PC-3 (cell line): ENCODE measurements around the gene CCM2. TPM values are rescaled to one million over a fixed set of nuclear protein-coding genes. Genes with fewer than 3 reads are reported as not detected.

Source experiments
- ATAC-seq: fragments of 200-7000 bp; cut with Tn5 transposase; 2 replicates; pipeline ENCODE4 v1.9.1; 2020; ENCODE audit warnings: mild to moderate bottlenecking, moderate library complexity
- BruUV-seq: library from RNA; stranded (reverse); fragments of 400-500 nt; replicated peaks from 2 replicates; lab custom pipeline; 2021; lab: Mats Ljungman, UMichigan
- CTCF ChIA-PET: fragments of 300-600 bp; sonication (Branson Sonifier 250); formaldehyde crosslinking; loops from one replicate; lab custom pipeline; 2022; ENCODE audit warnings: antibody characterized with exemption; lab: Charles Lee
- POLR2A ChIA-PET: fragments of 300-600 bp; sonication (Branson Sonifier 250); formaldehyde crosslinking; loops from one replicate; lab custom pipeline; 2022; ENCODE audit warnings: antibody characterized with exemption; ENCODE audit not compliant: unreplicated experiment; lab: Charles Lee
- DNase-seq: peaks from one replicate; pipeline ENCODE4 v3.0.0-alpha.2; 2015
- H2AFZ ChIP-seq: fragments of 300-600 bp; sonication (generic); 2 replicates; pipeline ENCODE4 v1.6.0; 2016; ENCODE audit warnings: antibody characterized with exemption, low read length
- H3F3A ChIP-seq: fragments of 300-600 bp; sonication (generic); one replicate; pipeline ENCODE4 v1.6.0; 2017; ENCODE audit warnings: antibody characterized with exemption, low read length, control low read depth, mild to moderate bottlenecking; ENCODE audit not compliant: unreplicated experiment
- H3K27ac ChIP-seq: fragments of 300-600 bp; sonication (generic); 2 replicates; pipeline ENCODE4 v1.5.1; 2016; ENCODE audit warnings: mild to moderate bottlenecking, low read length
- H3K27me3 ChIP-seq: fragments of 300-600 bp; sonication (generic); 2 replicates; pipeline ENCODE4 v1.6.1; 2016; ENCODE audit warnings: low read length, mixed read lengths
- H3K36me3 ChIP-seq: fragments of 300-600 bp; sonication (generic); 2 replicates; pipeline ENCODE4 v1.6.1; 2016; ENCODE audit warnings: low read depth, mixed run types, low read length, mixed read lengths
- H3K4me1 ChIP-seq: fragments of 300-600 bp; sonication (generic); 2 replicates; pipeline ENCODE4 v1.5.1; 2016; ENCODE audit warnings: low read length; ENCODE audit not compliant: insufficient read depth
- H3K4me2 ChIP-seq: fragments of 300-600 bp; sonication (generic); 2 replicates; pipeline ENCODE4 v1.6.0; 2016; ENCODE audit warnings: low read length
- H3K4me3 ChIP-seq: fragments of 300-600 bp; sonication (generic); 2 replicates; pipeline ENCODE4 v1.5.1; 2016; ENCODE audit warnings: mild to moderate bottlenecking, low read length, mixed read lengths
- H3K79me2 ChIP-seq: fragments of 300-600 bp; sonication (generic); 2 replicates; pipeline ENCODE4 v1.6.1; 2017; ENCODE audit warnings: low read length, mixed read lengths
- H3K9ac ChIP-seq: fragments of 300-600 bp; sonication (generic); 2 replicates; pipeline ENCODE4 v1.6.0; 2016; ENCODE audit warnings: mild to moderate bottlenecking, low read length
- H3K9me2 ChIP-seq: fragments of 300-600 bp; sonication (generic); replicated peaks from 2 replicates; pipeline ENCODE4 v1.6.1; 2016; ENCODE audit warnings: mixed run types, low read length, mixed read lengths
- H3K9me3 ChIP-seq: fragments of 300-600 bp; sonication (generic); 2 replicates; pipeline ENCODE4 v1.6.1; 2016; ENCODE audit warnings: low read length, mixed read lengths
- H4K20me1 ChIP-seq: fragments of 300-600 bp; sonication (generic); 2 replicates; pipeline ENCODE4 v1.6.1; 2016; ENCODE audit warnings: low read length, mixed read lengths
- CTCF ChIP-seq: fragments of 300-600 bp; sonication (generic); conservative IDR thresholded peaks from 2 replicates; pipeline ENCODE4 v1.5.1; 2017; ENCODE audit warnings: antibody characterized with exemption, low read depth, mild to moderate bottlenecking, low read length
- EZH2 ChIP-seq: fragments of 300-600 bp; sonication (generic); IDR thresholded peaks from one replicate; pipeline ENCODE4 v1.6.1; 2017; ENCODE audit warnings: antibody characterized with exemption, mild to moderate bottlenecking, low read length; ENCODE audit not compliant: unreplicated experiment
- EZH2phosphoT487 ChIP-seq: fragments of 300-600 bp; sonication (generic); IDR thresholded peaks from 2 replicates; pipeline ENCODE4 v1.6.1; 2018; ENCODE audit warnings: mild to moderate bottlenecking, antibody characterized with exemption, low read length, borderline replicate concordance
- intact Hi-C: fragments of 100-400 bp; cut with micrococcal nuclease; formaldehyde crosslinking; loops from 2 replicates; pipeline ENCODE4 v1.9.0; 2023
- total RNA-seq: library from RNA; depleted of rRNA; stranded (reverse); fragments of >200 nt; gene quantifications from 2 replicates; pipeline ENCODE4 v1.2.3, GENCODE V29; 2014

The CCM2 gene
- total RNA-seq, 1 experiment from 2014 or later = 56.6 TPM

DNA sequence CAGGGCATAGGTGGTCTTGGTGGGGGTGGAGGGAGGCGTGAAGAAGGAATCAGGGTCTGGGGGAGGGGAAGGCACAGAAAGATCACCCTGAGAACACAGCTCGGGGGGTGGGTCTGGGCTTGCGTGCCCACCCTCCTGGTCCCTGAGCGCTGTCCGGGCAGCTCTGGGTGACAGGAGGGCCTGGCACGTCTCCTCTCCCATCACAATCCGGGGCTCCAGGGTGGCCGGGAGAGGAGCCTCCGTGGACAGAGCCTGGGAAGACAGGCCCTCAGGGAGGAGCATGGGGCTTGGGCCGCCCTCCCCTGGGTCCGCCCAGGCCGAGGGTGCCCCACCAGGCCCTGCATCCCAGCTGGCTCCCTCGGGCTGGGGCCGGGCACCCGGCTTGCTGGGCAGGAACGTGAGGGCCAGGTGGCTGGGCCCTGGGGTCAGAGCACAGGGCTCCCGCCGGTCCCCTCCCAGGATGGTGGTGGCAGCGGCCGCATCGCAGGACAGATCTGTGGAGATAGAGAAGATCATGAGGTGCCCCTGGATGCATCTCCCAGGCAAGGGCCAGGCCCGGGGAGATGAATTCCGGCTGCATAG lies 85.7 kb downstream of the CCM2 start:
- no peaks in the 10 kb centered on the region for H3F3A ChIP-seq
- H3K36me3 ChIP-seq = no peaks in the 10 kb centered on the region
- H4K20me1 ChIP-seq = no peaks in the 10 kb centered on the region
- BruUV-seq = no TSS peak
- no peaks in the 10 kb centered on the region for H3K9me3 ChIP-seq
- CTCF ChIA-PET = no interaction called here
- H3K27me3 ChIP-seq = no peaks in the 10 kb centered on the region
- no peaks in the 10 kb centered on the region for H3K9me2 ChIP-seq
- H3K27ac ChIP-seq = no peak overlapping the region
- H3K4me3 ChIP-seq = no peak overlapping the region
- intact Hi-C loops = no loop called here
- no peak overlapping the region for H3K9ac ChIP-seq
- TF ChIP-seq CTCF (no peak), EZH2 (no peak), EZH2phosphoT487 (no peak)
- no peak overlapping the region for H2AFZ ChIP-seq
- H3K4me2 ChIP-seq = no peak overlapping the region
- no peaks in the 10 kb centered on the region for H3K79me2 ChIP-seq
- no peak for DNase-seq
- POLR2A ChIA-PET = no interaction called here
- no peak for ATAC-seq
- peaks cover 5% of the 10 kb centered on the region for H3K4me1 ChIP-seq

- ATAC-seq (no peak), DNase-seq (no peak)
- Histone ChIP-seq H3K9me2 (no peaks in the 10 kb centered on the region), H3K4me3 (no peak overlapping the region), H3K4me1 (peaks cover 5% of the 10 kb centered on the region), H3K9ac (no peak overlapping the region), H2AFZ (no peak overlapping the region), H4K20me1 (no peaks in the 10 kb centered on the region), H3K9me3 (no peaks in the 10 kb centered on the region), H3K27ac (no peak overlapping the region), H3K36me3 (no peaks in the 10 kb centered on the region), H3F3A (no peaks in the 10 kb centered on the region), H3K27me3 (no peaks in the 10 kb centered on the region), H3K79me2 (no peaks in the 10 kb centered on the region), H3K4me2 (no peak overlapping the region)
- ChIA-PET CTCF (no interaction called here), POLR2A (no interaction called here)
- intact Hi-C loops = no loop called here
- no TSS peak for BruUV-seq
- TF ChIP-seq EZH2phosphoT487 (no peak), CTCF (no peak), EZH2 (no peak)
Measured at GRCh38 chr7:45086331-45087065, 86.5 kb downstream of the CCM2 start.
